Measurements from ENCODE around the gene ETS2.

DNA sequence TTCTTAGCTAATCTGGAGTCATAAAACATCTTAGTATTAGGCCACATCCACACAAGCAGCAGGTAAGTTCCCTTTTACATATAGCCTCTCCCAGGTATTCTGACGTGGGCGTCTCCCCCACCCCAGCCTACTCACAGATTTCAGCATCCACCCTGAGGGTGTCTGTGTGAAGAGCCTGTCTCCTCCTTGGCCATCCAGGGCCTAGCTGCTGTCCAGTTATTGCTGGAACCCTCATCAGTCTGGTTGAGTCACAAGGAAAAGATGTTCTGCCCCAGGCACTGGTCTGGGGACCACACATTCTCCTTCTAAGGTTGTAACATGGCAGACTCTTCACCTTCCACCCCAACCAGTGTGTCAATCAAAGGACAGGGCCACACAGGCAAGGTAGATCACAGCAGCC is 57.6 kb downstream of the ETS2 start:
- TF ChIP-seq ZFP3 (CRISPR knock-in tag; IDR thresholded peaks at IDR 0.05) (no peak), PATZ1 (CRISPR knock-in tag; IDR thresholded peaks at IDR 0.05; ENCODE audit: borderline replicate concordance) (no peak)

Data from SK-N-SH treated with all-trans-retinoic acid at 6 μM for 48 hours (cell line).